MM.1S (cell line): ENCODE measurements around the gene UBE2QL1.

ENCODE experiments used
- DNase-seq: peaks from one replicate; pipeline ENCODE4 v3.0.0-alpha.2; 2015
- H2AFZ ChIP-seq: fragments of 300-600 bp; sonication (generic); 2 replicates; pipeline ENCODE4 v1.6.0; 2016; ENCODE audit warnings: antibody characterized with exemption, low read length
- H3F3A ChIP-seq: fragments of 300-600 bp; sonication (generic); 2 replicates; pipeline ENCODE4 v1.6.1; 2016; ENCODE audit warnings: mild to moderate bottlenecking, antibody characterized with exemption, low read length, moderate library complexity, mixed read lengths; ENCODE audit not compliant: insufficient read depth
- H3K27ac ChIP-seq: fragments of 300-600 bp; sonication (generic); 2 replicates; pipeline ENCODE4 v1.5.1; 2016; ENCODE audit warnings: mild to moderate bottlenecking, low read length
- H3K27me3 ChIP-seq: fragments of 300-600 bp; sonication (generic); replicated peaks from 2 replicates; pipeline ENCODE4 v1.6.0; 2016; ENCODE audit warnings: low read length; ENCODE audit not compliant: insufficient read depth
- H3K36me3 ChIP-seq: fragments of 300-600 bp; sonication (generic); replicated peaks from 2 replicates; pipeline ENCODE4 v1.6.1; 2016; ENCODE audit warnings: mild to moderate bottlenecking, low read length, mixed read lengths; ENCODE audit not compliant: insufficient read depth
- H3K4me1 ChIP-seq: fragments of 300-600 bp; sonication (generic); 2 replicates; pipeline ENCODE4 v1.6.1; 2016; ENCODE audit warnings: low read length, mixed read lengths
- H3K4me2 ChIP-seq: fragments of 300-600 bp; sonication (generic); 2 replicates; pipeline ENCODE4 v1.6.0; 2016; ENCODE audit warnings: low read depth, low read length
- H3K4me3 ChIP-seq: fragments of 300-600 bp; sonication (generic); 2 replicates; pipeline ENCODE4 v1.5.1; 2016; ENCODE audit warnings: low read length, mixed read lengths
- H3K79me2 ChIP-seq: fragments of 300-600 bp; sonication (generic); 2 replicates; pipeline ENCODE4 v1.6.1; 2016; ENCODE audit warnings: mixed run types, low read length, mixed read lengths
- H3K9ac ChIP-seq: fragments of 300-600 bp; sonication (generic); 2 replicates; pipeline ENCODE4 v1.6.1; 2016; ENCODE audit warnings: low read length, mixed read lengths
- H3K9me2 ChIP-seq: fragments of 300-600 bp; sonication (generic); replicated peaks from 2 replicates; pipeline ENCODE4 v1.6.1; 2016; ENCODE audit warnings: mild to moderate bottlenecking, low read length, mixed read lengths; ENCODE audit not compliant: insufficient read depth
- H3K9me3 ChIP-seq: fragments of 300-600 bp; sonication (generic); replicated peaks from 2 replicates; pipeline ENCODE4 v1.6.1; 2016; ENCODE audit warnings: mild to moderate bottlenecking, low read length, mixed read lengths; ENCODE audit not compliant: insufficient read depth
- H4K20me1 ChIP-seq: fragments of 300-600 bp; sonication (generic); 2 replicates; pipeline ENCODE4 v1.6.1; 2016; ENCODE audit warnings: mild to moderate bottlenecking, low read length, moderate library complexity, mixed read lengths; ENCODE audit not compliant: insufficient read depth
- EZH2 ChIP-seq: fragments of 300-600 bp; sonication (generic); optimal IDR thresholded peaks from 2 replicates; pipeline ENCODE3; 2017; ENCODE audit warnings: low read depth, mild to moderate bottlenecking, antibody characterized with exemption, low read length, mixed read lengths
- EZH2phosphoT487 ChIP-seq: fragments of 300-600 bp; sonication (generic); IDR thresholded peaks from 2 replicates; pipeline ENCODE4 v1.6.1; 2018; ENCODE audit warnings: antibody characterized with exemption, low read length
- TF ChIP-seq, protein P1 (sequence below): fragments of 300-600 bp; sonication (generic); IDR thresholded peaks from 2 replicates; pipeline ENCODE4 v1.5.1; 2016; ENCODE audit warnings: antibody characterized with exemption, low read length, mixed read lengths

UBE2QL1 gene

DNA sequence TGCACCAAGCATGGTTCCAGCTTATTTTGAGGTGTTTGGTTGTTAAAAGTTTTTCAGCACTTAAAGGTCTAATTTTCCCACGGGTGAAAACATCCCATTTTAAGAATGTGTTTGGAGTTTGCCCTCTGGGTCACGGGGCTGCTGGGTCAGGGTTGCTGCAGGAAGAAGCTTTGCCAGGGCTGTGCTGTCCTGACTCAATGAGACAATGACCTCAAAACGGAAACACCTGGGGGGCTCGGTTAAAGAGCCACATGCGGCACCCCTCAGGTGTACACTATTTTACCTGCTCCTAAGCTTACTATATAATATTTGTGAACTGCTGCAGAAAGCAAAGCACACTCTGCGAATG, 27.6 kb downstream of the UBE2QL1 start:
- H3F3A ChIP-seq, result peaks cover 55% of the 10 kb centered on the region
- H3K9ac ChIP-seq, result 0 out of 2 replicates have a peak overlapping the region, but pooled peaks have one; percentile 5
- H3K9me3 ChIP-seq, result no peaks in the 10 kb centered on the region
- peak; percentile 45 for DNase-seq
- TF ChIP-seq EZH2phosphoT487 (no peak), EZH2 (no peak)
- TF ChIP-seq, protein P1, sequence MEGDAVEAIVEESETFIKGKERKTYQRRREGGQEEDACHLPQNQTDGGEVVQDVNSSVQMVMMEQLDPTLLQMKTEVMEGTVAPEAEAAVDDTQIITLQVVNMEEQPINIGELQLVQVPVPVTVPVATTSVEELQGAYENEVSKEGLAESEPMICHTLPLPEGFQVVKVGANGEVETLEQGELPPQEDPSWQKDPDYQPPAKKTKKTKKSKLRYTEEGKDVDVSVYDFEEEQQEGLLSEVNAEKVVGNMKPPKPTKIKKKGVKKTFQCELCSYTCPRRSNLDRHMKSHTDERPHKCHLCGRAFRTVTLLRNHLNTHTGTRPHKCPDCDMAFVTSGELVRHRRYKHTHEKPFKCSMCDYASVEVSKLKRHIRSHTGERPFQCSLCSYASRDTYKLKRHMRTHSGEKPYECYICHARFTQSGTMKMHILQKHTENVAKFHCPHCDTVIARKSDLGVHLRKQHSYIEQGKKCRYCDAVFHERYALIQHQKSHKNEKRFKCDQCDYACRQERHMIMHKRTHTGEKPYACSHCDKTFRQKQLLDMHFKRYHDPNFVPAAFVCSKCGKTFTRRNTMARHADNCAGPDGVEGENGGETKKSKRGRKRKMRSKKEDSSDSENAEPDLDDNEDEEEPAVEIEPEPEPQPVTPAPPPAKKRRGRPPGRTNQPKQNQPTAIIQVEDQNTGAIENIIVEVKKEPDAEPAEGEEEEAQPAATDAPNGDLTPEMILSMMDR, result no peak
- peak overlapping the region; percentile 52; the same call in 1 of the 2 replicates for H3K4me2 ChIP-seq
- no peaks in the 10 kb centered on the region for H3K9me2 ChIP-seq
- H3K27me3 ChIP-seq, result no peaks in the 10 kb centered on the region
- H3K27ac ChIP-seq, result peak overlapping the region; percentile 99; the same call in 1 of the 2 replicates
- H3K36me3 ChIP-seq, result peaks cover 12% of the 10 kb centered on the region
- H2AFZ ChIP-seq, result no peak overlapping the region
- peaks cover 71% of the 10 kb centered on the region for H3K4me1 ChIP-seq
- H4K20me1 ChIP-seq, result no peaks in the 10 kb centered on the region
- H3K79me2 ChIP-seq, result peaks cover 99% of the 10 kb centered on the region
- no peak overlapping the region for H3K4me3 ChIP-seq

DNA sequence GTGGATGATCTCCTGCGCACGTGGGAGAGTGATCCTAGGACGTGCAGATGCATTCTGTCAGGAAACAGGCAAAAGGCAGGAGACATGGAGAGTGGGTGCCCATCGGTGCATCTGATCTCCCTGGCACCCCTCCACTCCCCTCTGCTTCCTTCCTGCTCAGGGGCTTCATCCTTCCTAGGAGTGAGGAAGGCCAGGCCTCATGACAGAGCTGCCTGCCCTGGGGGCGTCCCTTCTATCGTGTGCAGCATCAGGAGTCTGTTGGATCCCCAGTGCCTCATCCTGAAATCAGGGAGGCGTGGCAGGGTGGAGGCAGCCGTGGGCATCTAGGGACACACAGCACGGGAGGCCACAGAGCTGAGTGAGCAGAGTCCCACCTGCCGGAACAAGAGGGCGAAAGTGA, 30.1 kb downstream of the UBE2QL1 start:
- no peak for DNase-seq
- no peak for TF ChIP-seq EZH2phosphoT487
- TF ChIP-seq, protein P1, result no peak
- TF ChIP-seq EZH2, result no peak
- no peak overlapping the region for H3K4me3 ChIP-seq
- H3K4me1 ChIP-seq, result peaks cover 93% of the 10 kb centered on the region
- no peak overlapping the region for H2AFZ ChIP-seq
- no peaks in the 10 kb centered on the region for H3K9me3 ChIP-seq
- H3K79me2 ChIP-seq, result peaks cover 90% of the 10 kb centered on the region
- peak overlapping the region; percentile 99; the same call in 1 of the 2 replicates for H3K27ac ChIP-seq
- peaks cover 80% of the 10 kb centered on the region for H3F3A ChIP-seq
- no peaks in the 10 kb centered on the region for H3K27me3 ChIP-seq
- H4K20me1 ChIP-seq, result no peaks in the 10 kb centered on the region
- H3K36me3 ChIP-seq, result peaks cover 9% of the 10 kb centered on the region; the same call in 1 of the 2 replicates
- H3K4me2 ChIP-seq, result peak overlapping the region; percentile 94; the same call in 1 of the 2 replicates
- no peak overlapping the region for H3K9ac ChIP-seq
- no peaks in the 10 kb centered on the region for H3K9me2 ChIP-seq

DNA sequence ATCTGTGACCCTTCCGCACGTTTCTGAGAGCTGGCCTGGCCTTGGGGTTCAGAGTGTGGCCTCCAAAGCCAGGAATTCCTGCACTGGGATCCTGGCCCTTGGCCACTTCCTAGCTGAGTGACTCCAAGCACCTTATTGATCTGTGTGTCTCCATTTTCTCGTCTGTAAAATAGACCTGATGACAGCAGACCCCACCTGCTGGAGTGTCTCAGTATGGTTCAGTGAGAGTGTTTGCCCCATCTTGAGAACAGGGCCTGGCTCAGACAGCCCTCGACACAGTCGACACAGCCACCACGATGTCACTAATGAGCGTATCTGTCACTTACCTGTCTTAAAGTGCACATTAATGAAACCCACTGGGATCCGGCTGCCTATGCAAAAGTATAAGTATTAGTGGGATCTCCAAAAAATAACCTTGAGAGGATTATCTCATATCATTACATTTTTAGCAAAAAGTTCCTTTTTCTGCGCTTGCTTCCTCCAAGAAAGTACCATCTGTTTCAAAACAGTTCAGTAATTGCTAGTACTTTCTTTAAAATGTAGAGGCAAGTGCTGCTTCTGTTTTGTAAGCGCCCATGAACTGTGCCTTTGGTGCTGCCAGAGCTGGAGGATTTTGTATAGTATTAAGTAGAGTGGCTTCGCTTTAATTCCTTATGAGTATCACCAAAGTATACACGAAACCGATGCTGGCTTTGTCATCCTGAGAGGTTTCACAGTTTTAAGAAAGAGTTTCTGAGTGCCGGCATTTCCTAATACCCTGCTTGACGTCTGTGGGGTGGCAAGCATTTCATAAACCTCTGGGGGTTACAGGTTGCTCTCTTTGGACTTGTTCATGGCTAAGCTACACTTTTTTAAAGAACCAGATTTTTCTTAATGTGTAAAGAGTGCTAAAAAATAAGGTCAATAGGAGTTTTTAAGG, 31.7 kb downstream of the UBE2QL1 start:
- peak overlapping the region; percentile 99 for H3K27ac ChIP-seq

More for the DNA sequence above, 31.7 kb downstream of the UBE2QL1 start:
- peaks cover 85% of the 10 kb centered on the region for H3K79me2 ChIP-seq
- peak; percentile 81 for DNase-seq
- TF ChIP-seq, protein P1, result peak; percentile 50
- no peak for TF ChIP-seq EZH2phosphoT487
- H3K9ac ChIP-seq, result peak overlapping the region; percentile 98
- no peak overlapping the region for H2AFZ ChIP-seq
- peaks cover 91% of the 10 kb centered on the region for H3F3A ChIP-seq
- no peaks in the 10 kb centered on the region for H4K20me1 ChIP-seq
- no peaks in the 10 kb centered on the region for H3K9me2 ChIP-seq
- peak overlapping the region; percentile 8; the same call in 1 of the 2 replicates for H3K4me3 ChIP-seq
- H3K4me1 ChIP-seq, result peaks cover 93% of the 10 kb centered on the region
- peaks cover 9% of the 10 kb centered on the region; the same call in 1 of the 2 replicates for H3K36me3 ChIP-seq
- no peaks in the 10 kb centered on the region for H3K9me3 ChIP-seq
- H3K27me3 ChIP-seq, result no peaks in the 10 kb centered on the region
- peak overlapping the region; percentile 94 for H3K4me2 ChIP-seq
